Nucleus accumbens (tissue), 56 donors: ENCODE results near the gene SYCP2L.
"Not testable (repeated sequence)": the region's sequence is repeated elsewhere in the genome, so short reads cannot be mapped to it uniquely, and the experiment has no call there.

Experiments used
- DNase-seq, 56 donors: peaks; one replicate each; lab custom pipeline; 2025; lab: John Stamatoyannopoulos, UW

Gene SYCP2L

DNA sequence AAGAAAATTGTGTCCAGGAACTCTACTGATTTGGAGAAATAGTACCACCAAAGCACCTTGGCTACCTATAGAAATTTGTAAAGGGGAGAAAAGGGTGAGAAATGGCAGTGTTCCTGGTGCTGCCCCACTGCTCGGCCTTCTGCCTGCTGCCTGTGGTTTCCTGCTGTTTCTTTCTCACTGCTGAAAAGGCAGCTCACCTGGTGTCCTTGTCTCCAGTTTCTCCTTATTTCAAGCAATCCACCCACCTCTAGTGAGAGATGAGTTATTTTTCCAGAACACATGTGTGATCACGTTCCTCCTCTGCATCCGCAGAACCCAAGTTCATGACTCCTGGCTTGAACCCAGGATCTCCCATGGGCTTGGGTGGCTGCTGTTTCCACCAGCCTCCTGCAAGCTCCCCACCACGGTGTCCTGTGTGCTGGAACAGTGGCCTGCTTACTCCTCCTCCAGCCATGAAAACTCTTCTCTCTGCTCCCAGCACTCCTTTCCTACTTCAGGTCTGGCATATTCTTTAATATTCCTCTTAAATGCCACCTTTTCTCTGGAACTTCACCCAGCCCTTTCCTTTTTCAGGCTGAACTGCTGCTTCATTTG, 108.4 kb downstream of the SYCP2L start:
- no peak for DNase-seq

DNA sequence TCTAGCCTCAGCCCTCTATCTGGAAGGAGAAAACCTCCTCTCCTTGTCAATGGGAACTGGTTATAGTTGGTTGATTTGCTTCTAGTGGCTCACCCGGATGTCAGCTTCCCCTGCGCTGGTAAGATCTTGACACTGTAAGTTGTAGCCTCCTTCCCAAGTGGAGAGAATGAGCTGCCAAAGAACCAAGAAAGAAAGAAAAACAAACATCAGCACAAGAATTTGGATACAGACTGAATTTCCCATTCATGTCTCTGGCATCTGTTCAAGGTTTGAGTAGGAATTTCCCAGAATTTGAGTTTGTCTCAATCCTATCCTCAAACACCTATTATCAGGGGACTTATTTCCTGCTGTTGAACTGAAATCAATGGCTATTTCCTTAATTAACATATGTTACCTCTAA, 113.1 kb downstream of the SYCP2L start:
- DNase-seq: no peak

DNA sequence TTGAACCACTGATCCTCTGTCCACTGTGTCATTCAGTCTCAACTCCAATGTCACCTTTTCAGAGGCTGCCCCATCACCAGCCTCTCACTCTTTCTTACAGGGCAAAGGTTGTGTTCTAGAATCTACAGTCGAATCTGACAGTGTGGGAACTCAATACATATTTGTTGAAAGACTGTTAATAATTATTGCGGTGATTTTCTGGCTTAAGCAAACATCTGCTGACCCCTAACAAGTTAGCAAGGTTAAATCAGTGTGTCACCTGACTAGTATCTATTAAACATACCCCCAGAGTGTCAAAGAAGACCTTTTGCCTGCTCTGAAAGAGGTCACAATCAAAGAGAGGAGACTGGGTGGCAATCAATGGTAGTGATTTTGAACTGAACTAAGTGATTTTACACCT, 115.3 kb downstream of the SYCP2L start:
- DNase-seq: no peak

DNA sequence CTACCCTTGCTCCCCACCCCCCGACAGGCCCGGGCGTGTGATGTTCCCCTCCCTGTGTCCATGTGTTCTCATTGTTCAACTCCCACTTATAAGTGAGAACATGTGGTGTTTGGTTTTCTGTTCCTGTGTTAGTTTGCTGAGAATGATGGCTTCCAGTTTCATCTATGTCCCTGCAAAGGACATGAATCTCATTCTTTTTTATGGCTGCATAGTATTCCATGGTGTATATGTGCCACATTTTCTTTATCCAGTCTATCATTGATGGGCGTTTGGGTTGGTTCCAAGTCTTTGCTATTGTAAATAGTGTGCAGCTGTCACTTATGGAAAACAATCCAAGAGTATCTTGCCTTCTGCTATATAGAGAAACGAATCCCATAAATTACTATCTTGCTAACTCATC, 116.4 kb downstream of the SYCP2L start:
- not testable (repeated sequence) for DNase-seq

DNA sequence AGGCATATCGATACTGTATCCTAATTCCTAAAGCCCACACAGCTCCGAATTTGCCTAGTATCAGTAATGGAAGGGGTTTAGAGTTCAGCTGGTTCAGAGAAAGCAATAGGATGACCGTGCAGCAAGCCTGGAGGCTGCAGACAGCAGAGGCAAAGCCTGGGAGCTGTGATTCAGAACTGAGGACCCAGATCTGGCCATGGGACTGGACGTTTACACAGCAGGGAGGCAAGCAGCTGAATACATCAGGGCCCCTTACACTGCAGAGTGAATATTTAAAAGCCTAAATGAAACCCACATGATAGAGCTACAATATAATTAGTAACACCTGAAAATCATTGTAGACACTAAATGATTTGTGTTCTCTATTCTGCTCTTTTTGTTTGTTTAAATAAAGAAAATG, 119.2 kb downstream of the SYCP2L start:
- no peak for DNase-seq

DNA sequence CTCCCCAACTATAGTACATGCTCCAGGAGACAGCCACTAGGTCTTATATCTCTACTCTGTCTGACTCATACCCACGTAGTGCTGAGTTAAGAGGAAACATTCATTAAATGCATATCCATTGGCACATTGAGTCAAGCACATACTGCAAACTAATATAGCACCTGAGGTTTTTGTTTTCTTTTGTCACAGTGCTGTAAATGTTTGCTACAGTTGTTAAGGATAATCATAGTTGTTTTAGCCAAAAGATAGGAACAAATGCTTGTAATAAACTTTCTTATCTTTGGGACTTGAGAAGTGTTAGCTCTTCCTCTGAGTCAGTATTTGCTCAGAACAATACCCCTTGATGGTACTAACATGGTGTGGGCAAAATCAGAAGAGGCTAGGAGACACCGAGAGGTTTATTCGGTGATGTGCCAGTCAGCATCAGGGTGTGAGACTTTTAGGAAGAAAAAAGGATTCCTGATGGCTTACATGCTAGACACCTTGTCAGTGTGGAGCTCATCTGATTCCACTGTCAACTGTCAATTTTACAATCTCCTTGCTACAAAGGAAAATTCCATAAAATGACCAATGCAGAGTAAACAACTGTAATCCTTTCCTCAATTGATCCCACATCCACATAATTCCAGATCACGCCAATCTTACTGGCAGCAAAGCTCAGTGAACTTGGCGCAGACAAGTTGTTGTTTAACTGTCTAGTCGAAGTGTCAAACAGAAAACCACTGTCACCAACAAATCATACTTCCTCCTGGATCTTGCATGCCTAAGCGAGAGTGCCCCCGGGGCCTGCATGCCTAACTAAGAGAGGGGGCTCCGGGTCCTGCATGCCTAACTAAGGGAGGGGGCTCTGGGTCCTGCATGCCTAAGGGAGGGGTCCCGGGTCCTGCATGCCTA, 121.1 kb downstream of the SYCP2L start:
- no peak for DNase-seq

DNA sequence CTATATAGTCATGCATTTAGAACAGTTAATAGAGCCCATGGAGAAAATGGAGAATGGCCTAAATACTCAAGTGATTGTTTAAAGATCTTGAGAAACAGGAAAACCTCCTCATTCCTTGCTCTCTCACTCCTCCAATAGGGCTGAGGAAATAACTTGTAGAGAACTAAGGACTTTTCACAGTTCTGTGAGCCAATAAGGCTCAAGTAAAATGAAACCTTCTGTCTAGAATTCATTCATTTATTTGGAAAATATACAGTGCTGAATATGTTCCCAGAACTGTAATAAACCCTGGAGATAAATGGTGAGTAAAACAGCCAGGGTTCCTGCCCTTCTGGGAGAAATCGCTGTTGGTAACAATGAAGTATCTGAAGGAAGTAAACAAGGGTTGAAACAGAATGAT, 122.0 kb downstream of the SYCP2L start:
- DNase-seq: no peak

DNA sequence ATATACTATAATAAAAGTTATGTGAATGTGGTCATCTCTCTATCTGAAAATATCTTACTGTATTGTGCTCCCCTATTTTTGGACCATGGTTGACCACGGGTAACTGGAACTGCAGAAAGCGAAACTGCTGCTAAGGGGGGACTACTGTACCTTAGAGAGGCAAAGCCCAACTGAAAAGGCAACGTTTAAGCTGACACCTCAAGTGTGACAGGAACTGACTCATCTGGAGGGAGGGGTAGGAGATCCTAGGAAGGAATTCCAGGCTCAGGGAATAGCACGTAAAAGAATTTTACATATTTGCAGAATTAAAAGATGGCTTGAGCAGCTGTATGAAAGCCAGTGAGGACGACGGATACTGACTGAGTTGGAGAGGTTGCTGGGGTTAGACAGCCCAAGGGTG, 122.5 kb downstream of the SYCP2L start:
- DNase-seq: no peak

DNA sequence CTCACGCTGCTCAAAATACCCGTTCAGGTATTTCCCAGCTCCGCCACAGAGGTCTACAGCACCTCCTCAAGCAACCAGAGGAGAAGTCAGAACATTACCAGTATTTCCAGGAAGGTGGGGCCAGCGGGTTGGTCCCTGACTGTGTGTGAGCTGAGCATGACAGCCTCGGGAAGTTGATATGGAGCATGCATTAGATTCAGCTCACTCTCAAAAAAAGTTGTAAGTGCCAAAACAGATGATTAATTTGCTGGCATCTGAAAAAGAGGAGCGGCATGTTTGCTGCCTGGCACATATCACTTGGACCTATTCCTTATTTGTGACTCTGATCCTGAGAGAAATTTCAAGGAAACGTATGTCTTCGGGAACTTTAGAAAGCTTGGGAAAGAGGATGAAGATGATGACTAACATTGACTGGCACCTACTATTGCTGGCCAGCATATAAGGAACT, 125.0 kb downstream of the SYCP2L start:
- DNase-seq: no peak

DNA sequence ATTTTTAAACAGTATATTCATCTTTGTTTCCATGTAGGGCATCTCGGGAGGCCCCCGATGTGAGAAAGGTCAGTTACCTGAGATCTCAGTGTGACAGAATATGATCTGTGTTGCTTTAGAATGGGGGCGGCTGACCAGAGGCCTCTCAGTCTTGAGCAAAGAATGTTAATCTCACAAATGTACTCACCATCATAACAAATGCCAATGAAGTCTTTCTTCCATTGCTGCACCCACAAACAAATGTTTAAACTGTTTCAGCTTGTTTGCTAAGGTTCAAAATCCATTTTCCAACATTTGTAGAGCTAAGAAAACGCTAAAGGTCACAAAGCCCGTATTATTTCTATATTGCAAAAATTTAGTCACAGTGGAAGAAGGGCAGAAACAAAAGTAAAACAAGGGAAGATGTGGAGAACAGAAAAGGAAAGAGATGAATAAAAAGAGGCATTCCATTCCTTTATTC, 125.5 kb downstream of the SYCP2L start:
- DNase-seq: no peak

DNA sequence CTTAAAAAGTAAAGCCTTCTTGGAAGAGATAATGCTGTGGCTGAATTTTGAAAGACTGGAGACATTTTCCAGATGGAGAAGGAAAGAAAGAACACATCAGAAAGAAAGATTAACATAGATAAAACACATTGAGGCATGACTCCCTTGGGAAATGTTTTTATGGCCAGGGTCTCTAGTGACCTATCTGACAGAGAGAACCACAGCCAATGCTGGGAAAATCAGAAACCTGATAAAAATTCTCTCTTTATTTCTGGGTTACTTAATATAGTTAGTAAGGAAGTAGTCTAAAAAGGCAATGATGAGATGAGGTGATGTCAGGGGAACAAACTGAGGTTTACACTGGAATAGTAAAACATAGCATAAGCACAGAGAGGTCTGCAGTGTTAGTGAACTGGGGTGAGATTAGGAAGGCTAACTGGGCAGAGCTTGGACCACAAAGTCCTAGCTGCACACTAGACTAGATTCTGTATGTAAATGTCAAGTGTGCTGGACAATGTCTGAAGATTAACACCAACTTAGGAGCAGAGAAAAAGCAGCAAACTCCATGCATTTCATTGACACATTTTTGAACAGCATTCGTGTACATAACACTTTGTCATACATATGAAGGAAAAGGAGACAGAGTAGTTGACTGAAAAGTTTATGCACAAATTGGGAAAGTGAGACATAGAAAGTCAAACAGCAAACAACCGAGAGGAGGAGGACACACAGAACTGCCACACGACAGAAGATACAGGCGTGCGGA, 126.3 kb downstream of the SYCP2L start:
- DNase-seq: no peak

DNA sequence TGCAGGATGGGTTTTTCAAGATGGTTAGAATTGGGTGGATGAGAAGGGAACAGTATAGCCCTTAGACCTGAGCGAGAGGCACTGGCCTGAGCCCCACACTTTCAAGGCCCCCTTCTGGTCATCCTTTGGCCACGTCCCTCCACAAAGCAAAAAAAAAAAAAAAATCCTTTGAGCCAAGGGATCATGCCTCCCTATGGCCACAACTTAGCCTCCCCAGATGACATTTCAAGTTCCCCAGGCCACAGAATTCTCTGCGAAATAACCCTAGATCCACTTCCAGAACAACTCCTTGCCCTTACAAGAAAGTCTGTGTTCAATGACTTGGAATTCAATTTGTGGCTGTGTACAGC, 126.8 kb downstream of the SYCP2L start:
- no peak for DNase-seq

DNA sequence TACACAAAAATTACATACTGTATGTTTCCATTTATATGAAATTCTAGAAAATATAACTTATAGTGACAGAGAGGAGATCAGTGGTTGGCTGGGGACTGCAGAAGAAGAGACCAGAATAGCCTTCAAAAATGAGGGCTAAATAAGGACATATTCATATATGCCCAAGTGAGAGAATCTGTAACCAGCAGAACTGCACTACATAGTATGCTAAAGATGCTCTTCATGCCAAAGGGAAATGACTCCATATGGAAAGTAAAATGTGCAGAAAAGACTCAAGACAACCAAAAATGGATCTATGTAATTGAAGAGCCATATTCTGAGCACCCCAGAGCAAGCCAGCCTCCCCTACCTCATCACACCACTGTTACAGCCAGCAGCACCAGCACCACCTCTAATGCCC, 128.2 kb downstream of the SYCP2L start:
- DNase-seq: no peak

DNA sequence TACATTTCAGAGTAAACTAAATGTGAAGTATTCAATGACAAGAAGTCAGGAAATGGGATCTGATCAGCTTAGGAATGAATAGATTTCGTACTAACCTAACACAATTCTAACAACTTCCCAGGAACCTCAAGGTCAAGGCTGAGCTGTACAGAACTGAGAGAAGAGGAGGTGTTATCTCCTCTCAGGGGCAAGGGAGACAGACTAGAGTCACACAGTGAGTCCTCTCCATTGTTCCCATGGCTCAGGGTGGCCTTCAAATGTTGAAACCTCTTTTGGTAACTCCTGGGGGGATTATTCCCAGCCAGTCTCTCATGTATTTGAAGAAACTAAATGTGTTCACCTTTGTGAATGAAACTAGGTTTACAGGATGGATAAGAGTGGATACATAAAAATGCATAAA, 129.6 kb downstream of the SYCP2L start:
- DNase-seq: no peak

DNA sequence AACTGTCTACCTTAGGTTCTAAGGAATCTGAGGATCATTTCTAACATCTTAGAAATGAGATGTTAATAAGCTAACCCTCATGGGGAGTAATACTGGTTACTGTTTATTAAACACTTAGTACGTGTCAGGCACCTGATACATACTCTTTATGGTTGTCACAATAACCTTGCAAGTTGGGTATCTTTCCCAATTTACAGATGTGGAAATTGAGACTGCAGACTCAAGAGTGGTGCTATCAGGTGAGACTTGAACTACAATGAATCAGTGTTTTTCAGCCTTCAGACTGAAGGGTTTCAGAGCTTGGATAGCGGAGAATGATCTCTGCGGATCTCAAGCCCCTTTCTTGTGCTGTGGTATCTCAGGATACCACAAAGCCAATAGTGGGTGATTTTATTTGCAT, 130.2 kb downstream of the SYCP2L start:
- no peak for DNase-seq

DNA sequence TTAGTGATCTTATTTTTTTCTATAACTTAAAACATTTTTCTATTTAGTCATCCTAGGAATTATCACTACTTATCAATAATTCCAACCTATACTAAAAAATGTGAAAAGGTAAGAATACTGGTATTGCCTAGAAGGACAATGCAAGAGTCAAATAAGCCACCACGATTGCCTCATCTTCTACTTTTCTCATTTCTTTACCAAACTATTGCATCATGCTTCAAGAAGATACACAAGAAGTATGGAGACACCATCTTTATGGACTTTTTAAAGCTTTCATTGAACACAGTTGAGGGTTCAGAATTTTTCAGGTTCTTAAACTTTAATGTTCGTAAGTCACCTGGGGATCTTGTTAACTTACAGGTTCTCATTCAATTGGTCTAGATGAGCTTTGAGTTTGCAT, 131.4 kb downstream of the SYCP2L start:
- DNase-seq: no peak

DNA sequence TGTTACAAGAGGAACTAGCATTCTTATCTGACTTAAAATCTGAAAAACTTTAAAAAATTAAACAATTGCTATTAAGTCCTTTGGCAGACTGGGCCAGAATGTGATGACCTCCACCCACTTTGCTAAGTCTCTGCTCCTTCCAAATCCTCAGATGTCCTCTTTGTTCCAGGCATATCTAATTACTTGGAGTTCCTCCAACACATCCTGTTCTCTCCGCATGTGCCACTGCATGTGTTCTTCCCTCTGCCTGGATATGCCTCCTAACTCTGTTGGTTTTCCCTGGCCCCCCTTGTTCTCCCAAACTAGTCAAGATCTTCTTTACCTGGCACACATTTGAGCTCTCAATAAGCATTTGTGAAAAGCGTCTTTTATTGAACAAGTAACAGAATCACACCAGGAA, 134.2 kb downstream of the SYCP2L start:
- DNase-seq: no peak

DNA sequence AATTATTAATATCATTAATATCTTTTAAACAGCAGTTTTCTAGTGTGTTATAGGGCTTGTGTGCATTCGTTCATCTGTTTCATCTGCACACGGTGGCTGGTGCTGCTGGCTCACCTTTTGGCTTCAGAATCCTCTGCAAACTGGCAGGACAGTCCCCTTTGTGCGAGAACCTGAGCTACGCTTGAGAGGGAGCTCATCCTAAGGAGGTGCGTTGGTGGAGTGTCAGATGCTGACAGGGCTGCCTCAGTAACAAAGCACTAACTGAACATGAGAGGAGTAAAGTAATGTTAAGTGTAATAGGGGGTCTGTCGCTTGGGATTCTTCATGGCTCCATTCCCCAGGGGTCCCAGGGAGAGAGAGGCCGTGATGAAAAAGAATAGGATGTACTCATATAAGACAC, 134.9 kb downstream of the SYCP2L start:
- peak in 16 of 56 donors; percentile 13 to 51 (median 26) for DNase-seq

DNA sequence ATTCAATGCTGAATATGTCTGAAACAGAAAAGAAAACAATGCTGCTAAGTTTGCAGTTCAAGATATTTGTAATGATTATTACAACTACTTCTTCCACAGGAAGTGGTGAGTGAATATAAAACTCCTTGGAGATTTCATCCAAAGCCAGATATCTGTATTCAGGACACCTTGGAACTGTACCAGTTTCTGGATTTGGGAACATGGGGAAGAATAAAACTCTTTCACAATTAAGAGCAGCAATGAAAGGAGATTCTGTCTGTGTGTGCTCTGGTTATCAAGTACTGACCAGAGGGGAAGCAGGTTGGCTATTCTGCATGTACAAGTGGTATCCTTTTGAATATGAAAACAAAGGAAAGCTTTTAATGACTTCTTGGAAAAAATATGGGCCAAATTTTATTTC, 136.2 kb downstream of the SYCP2L start:
- peak in 1 of 56 donors; percentile 17 for DNase-seq
